GM12874 (cell line): ENCODE data around the gene LONRF2.

Source experiments
- TF ChIP-seq, protein P1 (sequence below): IDR thresholded peaks from 2 replicates; pipeline ENCODE4 v1.5.1; 2011; ENCODE audit warnings: low read depth, mild to moderate bottlenecking, control low read depth, low read length, moderate library complexity; ENCODE audit not compliant: insufficient read depth

Gene LONRF2

DNA sequence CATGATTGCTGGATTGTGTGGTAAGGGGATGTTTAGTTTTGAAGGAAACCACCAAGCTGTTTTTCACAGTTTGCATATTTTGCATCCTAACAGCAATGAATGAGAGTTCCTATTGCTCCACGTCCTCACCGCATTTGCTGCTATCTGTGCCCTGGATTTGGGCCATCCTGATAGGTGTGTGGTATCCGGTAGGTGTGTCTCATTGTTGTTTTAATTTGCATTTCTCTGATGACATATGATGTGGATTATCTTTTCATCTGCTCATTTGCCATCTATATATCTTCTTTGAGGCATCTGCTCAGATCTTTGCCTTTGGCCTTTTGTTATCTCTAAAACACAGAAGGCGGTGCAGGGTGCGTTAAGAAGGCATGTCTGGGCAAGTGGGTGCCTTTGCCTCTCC lies 73.3 kb downstream of the LONRF2 start:
- TF ChIP-seq, protein P1, sequence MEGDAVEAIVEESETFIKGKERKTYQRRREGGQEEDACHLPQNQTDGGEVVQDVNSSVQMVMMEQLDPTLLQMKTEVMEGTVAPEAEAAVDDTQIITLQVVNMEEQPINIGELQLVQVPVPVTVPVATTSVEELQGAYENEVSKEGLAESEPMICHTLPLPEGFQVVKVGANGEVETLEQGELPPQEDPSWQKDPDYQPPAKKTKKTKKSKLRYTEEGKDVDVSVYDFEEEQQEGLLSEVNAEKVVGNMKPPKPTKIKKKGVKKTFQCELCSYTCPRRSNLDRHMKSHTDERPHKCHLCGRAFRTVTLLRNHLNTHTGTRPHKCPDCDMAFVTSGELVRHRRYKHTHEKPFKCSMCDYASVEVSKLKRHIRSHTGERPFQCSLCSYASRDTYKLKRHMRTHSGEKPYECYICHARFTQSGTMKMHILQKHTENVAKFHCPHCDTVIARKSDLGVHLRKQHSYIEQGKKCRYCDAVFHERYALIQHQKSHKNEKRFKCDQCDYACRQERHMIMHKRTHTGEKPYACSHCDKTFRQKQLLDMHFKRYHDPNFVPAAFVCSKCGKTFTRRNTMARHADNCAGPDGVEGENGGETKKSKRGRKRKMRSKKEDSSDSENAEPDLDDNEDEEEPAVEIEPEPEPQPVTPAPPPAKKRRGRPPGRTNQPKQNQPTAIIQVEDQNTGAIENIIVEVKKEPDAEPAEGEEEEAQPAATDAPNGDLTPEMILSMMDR: no peak

DNA sequence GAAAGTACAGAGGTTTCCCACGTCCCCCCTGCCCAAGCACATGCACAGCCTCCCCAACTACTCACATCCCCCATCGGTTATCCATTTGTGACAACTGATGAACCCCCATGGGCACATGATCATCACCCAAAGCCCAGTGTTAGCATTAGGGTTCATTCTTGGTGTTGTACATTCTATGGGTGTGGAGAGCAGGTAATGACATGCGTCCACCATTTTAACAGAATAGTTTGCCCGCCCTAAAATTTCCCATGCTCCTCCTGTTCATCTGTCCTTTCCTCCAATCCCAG lies 74.3 kb downstream of the LONRF2 start:
- TF ChIP-seq, protein P1: no peak

DNA sequence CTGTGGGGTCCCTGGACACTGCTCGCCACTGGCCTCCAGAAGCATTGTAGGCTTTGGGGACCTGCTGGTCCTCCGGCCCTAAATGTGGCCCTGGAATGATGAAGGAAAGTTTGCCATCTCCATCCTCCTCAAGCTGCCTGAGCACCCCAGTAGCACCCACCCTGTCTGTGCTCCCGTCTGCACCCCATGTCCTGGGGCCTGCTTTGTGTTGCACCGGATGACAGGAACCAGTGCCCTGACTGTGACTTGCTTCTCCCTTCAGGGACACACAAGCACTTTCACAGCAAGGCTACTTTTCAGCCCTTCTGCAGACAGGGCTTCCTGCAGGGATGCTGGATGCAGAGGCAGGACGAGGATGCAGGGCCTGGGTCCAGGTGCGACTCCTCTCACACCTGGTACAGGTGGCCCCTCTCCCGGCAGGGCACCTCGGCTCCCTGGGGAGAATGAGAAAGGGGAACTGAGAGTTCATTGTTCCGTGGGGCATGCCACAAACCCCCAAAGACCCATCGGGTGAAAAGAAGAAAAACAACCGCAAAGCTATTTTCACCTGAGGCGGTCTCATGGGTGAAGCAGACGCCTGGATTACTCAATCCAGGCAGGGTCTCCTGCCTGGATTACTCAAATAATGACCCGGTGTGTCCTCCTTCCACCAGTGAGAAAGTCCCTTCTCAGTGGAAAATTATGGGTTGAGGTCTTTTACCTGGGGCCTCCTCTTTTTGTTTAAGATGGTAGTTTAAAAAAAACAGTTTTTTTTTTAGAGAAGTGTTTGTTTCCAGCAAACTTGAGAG lies 74.9 kb downstream of the LONRF2 start:
- TF ChIP-seq, protein P1: no peak

DNA sequence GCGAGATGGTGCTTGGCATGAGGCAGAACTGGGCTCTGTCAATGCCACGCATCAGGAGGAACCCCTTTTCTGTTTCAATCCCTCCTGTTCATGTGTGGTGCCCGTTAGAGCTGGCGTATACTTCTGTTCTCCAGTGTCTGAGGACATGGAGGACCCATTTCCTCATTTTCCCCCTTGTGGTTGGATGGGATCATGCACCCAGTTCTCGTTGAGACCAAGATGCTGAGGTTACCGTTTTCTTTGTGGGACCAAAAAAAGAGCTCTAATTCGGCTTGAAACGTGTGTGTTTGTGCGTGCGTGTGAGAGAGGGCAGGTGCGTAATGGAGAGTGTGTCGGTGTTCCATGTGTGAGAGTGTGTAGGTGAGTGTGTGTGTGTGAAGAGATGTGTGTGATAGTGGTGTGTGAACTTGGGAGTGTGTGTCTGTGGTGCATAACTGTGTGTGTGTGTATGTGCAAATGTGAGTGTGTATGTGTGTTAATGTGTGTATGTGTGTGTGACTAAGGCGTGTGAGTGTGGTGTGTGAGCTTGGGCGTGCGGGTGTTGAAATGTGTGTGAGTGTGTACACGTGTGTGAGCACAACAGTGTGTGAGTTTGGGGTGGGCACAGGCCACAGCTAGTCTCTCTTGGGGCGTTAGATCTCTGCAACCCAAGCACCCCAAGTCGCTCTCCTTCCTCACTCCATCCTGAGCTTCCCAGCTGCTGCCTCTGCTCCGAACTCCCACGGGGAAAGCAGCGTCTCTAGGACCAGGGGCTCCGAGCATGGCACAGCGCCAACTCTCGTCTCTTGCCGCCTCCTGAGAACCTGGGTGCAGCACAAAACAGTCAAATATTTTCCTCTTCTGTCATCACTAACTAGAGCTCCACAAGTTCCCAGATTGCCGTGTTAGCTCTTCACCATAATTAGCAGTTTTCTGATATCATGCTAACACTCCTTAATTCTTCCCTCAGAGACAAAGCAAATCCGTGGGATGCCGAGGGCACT lies 75.8 kb downstream of the LONRF2 start:
- TF ChIP-seq, protein P1: no peak; the same call in 1 of the 2 replicates

DNA sequence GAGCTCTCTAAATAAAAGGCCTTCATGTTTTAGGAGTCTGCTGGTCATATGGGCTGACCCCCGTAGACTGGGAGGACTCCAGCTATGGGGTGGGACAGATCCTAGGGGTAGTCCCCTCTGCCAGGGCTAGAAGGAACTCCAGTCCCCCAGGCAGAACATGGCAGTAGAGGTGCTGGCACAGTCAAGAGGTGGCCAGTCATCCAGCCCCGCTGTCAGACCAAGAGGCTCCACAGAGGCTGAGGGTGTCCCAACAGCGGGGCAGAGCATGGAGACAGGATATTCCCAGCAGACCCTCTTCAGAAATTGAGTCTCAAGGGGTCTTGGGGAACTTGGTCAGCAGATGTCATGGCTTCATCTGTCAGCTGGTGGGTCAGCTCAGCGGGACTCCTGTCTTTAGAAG lies 76.6 kb downstream of the LONRF2 start:
- TF ChIP-seq, protein P1: no peak

DNA sequence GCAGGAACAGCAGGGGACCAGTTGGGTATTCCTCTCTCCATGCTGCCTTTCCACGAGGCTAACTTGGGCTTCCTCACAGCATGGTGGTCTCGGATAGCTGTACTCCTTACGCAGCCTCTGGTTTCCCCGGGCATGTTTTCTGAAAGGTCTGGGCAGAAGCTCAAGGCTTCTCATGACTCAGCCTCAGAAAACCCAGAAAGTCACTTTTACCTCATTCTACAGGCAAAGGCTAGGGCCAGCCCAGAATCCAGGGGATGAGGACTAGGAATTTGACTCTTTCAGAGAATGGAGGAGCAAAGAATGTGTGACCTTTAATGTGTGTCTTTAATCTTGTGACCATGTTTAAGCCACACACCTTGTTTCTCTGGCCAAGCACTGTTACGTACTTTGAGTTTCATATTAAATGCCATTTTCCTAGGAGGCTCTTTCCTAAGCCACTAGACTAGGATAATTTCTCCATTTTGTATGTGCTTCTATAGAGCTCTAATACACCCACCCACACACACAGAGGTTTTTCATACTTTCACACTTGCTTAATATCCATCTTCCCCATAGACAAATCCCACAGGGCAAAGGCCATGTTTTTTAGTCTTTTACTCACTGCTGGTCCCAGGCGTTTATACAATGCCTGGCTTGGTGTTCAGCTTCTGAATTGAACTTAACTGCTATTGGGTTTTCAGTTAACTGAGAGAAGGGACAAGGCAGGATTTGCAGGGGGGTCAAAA lies 77.3 kb downstream of the LONRF2 start:
- TF ChIP-seq, protein P1: no peak

DNA sequence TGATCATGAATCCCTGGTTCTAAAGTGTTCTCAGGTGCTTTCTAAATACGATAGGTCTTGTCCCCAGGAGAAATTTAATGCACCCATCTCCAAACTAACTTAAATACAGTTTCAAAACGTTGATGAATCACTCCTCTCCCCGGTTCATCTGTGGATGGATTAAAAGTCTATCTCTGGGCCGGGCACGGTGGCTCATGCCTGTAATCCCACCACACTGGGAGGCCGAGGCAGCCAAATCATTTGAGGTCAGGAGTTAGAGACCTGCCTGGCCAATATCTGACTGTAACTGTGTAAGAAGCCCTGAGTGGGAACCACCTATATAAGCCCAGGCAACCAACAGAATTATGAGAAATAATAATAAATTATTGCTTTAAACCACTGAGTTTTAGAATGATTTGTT lies 78.7 kb downstream of the LONRF2 start:
- TF ChIP-seq, protein P1: no peak
